GM18498 (cell line): ENCODE measurements around the gene BLCAP.
"Not testable (repeated sequence)": the region's sequence is repeated elsewhere in the genome, so short reads cannot be mapped to it uniquely, and the experiment has no call there.

Experiments used
- ATAC-seq: cut with Tn5 transposase; IDR thresholded peaks from one replicate; pipeline ENCODE4 v1.9.1; 2021; ENCODE audit warnings: mild to moderate bottlenecking, moderate library complexity; ENCODE audit not compliant: unreplicated experiment

Gene BLCAP

DNA sequence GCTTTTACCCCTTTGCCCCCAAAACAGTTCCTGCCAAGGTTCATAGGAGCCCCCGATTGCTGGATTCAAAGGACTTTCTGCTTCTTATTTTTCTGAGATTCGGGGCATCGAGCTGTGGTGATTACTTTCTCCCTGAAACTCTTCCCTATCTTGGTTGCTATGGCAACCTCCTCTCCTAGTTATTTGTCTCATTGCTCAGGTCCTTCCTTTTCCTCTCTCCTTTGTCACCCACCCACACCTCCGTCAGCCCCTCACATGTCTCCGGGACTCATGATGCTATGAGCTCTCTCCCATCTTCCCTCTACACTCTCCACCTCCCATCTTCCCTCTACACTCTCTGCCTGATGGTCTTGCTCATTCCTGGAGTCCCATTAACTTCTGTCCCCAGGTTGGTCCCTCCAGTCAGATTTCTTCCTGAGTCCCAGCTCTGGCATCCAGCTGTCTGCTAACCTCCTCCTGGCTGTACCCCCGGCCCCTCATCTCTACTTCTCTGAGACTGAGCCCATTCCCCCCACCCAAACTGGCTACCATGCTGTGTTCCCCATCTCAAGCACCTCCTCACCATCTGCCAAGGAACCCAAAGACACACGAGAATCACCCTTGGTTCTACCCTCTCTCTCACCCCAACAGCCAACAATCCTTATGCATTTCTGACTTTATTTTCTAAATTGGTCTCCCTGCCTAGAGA is 36.9 kb downstream of the BLCAP start:
- no peak for ATAC-seq

DNA sequence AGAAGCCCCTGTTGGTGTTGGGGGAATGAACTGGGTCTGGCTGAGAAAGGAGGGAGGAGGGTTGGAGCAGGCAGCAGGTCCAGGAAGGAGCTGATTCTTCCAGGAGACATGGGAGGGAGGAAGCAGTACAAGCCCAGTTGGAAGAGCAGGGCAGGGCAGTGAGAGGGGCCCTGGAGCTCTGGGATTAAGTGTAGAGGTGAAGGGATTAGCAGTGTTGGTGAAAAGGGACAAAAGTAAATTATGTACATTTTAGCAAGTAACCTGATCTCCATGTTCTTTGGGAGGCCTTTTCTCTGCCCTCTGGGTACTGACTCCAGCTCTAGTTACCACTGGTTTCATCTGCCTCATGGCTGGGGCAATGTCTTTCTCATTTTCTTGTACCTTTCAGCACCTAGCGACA is 41.5 kb downstream of the BLCAP start:
- ATAC-seq: not testable (repeated sequence)

DNA sequence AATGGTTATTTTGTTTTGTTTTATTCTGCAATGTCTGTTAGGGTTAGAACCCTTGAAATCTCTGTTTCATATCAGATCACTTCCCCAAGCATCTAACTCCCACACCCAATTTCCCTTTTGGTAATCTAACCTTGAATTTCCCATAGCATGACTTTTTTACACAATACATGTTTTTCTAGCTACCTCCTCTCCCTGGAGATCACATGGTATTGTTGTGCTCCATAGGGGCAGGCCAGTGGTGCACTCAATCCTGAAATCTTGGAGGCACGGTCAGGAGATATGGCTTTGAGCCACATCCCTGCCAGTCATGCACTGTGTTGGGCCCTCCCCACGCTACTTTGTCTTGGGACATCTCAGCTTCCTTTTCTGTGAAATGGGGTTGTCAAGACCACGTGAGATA is 43.3 kb downstream of the BLCAP start:
- ATAC-seq: no peak

DNA sequence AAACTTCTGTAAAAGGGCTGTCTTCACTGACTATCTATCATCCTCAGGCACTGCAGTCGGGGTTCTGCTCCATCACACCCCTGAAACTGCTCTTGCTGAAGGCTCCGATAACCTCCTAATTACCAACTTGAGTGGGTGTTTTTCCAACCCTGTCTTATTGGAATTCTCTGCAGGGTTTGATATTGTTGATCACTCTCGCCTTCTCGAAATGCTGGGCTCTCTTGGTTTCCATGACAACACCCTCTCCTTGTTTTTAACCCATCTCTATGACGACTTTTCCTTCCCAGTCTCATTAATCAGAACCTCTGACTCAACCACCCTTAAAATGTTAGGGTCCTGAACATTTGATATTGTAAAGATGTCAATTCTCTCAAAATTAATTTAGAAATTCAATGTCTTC is 46.1 kb downstream of the BLCAP start:
- no peak for ATAC-seq

DNA sequence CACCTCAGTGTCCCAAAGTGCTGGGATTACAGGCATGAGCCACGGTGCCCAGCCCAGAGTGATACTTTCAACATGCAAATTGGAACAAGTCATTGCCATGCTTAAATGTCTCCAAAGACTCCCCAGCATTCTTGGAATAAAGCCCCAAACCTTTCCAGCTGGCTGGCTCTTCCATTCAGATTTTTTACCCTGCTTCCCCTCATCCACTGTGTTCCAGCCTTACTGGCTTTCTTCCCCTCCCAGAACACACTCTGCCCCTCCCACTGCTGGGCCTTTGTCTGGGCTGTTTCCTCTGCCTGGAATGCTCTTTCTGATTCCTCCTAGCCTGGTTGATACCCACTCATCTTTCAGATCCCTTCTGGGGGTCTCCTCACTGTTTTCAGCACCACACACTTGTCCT is 46.8 kb downstream of the BLCAP start:
- ATAC-seq: no peak

DNA sequence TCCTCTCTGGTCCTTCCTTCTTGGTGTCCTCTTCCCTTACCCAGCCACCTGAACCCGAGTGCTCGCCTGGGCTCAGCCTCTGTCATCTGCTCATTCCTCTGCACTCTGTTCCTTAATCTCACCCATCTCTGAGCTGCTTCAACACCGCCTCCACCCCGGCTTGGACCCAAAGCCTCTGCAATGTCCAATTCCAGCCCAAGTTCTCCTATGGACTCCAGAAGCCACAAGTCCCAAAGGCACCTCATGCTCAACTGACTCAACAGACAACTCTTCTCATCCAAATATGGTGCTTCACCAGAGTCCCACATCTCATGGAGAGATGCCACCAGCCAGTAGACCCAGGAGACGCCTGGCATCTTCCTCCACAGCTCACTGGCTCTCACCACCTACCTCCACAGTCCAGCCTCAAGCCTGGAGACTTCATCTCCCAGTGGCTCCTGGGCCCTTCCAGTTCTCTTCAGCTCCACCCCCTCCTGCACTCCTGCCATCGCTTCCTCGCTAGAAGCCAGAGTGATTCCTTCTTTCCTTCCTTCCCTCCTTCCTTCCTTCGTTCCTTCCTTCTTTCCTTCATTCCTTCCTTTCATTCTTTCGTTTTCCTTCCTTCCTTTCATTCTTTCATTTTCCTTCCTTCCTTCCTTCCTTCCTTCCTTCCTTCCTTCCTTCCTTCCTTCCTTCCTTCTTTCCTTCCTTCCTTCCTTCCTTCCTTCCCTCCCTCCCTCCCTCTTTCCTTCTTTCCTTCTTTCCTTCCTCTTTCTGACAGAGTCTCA is 47.6 kb downstream of the BLCAP start:
- ATAC-seq: no peak

DNA sequence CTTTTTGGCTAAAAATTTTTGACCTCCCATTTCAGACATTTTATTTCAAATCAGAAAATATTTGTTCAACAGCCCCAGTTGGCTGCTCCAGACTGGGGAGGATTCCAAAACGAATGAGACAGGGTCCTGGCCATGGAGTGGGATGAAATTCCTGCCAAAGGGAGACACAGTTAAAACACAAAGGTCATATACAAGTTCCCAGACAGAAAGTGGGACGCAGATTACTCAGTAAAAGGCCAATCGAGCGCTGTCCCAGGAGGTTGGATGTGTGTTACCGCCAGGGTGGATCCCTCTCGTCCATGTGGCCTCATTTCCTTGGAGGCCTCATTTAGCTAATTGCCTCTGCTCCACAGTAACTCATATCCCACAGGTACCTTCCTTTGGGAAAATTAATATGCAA is 48.4 kb downstream of the BLCAP start:
- ATAC-seq: no peak

DNA sequence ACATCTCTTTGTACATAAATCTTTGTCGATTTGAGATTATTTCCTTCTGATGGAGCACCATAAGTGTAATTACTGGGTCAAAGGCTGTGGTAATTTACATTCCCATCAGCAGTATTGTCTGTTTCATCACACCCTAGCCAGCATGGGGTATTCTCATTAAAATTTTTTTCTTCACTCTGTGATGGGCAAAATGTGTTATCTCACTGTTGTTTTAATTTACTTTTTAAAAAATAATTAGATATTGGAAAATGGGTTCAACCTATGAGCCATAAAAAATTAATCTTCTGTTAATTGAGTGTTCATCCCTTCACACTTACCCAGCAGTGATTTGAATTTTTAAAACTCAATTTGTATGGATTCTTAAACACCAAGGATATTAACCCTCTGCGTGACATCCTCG is 50.6 kb downstream of the BLCAP start:
- ATAC-seq: no peak

DNA sequence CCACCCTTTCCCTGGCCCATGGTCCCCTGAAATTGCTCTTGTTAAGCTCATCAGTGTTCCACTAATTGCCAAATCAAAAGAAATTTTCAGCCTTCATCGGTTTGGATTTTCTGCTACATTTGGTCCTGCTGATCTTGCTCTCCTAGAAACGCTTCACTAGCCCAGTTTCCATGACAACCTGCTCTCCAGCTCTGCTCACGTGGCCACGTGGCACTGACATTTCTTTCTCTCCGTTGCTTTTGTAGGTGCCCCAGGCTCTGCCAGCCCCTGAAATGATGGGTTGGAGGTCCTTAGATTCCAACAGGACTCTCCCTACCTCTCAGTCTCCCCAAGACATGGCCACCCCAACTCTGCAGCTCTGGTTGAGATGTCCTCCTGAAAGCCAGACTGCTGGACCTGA is 52.4 kb downstream of the BLCAP start:
- no peak for ATAC-seq

DNA sequence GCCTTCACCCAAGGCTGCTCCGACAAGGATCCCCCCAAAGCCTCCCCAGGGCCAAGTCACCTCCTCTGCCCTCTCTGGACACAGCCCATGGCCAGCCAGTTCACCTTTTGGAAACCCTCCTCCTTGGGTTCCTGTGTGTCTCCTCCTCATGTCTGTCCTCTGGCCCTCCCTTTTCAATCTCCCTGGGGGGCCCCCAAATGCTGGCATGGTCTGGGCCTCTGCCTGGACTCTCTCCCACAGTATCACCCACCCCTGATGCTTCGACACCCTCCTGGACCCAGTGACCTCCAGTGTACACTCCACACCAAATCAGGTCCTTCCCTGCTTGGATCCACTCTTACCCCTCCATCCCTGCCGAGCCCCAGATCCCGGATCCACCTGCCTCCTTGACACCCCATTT is 53.3 kb downstream of the BLCAP start:
- no peak for ATAC-seq

DNA sequence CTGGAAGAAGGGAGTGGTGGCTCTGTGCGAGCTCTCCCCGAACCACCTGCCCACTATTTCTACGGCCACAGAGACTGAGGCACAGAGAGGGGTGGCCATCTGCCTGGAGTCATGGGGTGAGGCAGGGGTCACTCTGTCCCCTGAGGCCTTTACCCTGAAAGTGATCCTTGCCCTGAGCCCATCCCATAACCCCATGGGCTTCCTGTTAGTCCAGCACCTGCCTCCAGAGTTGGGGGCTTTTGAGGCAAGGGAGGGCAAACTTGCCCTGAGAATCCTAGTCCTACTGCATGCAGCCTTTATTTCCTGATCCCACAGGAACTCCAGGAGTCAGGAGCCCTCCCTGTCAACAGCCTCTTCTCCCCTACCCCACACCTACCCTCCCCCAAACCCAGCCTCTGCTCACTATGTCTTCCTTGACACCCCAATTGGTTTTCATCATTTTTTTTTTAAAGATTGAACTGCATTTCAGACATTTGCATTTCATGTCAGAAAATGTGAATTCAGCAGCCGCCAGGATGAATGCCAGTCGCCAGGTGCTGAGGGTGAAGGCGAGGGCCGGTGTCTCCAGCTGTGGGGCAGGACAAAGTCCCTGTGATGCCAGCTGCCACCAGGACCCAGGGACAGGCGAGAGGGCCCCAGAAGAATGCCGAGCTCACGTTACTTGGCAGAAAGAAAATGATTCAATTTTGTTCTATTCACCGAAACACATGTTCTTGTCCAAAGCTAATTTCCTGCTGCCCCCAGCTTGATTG is 54.3 kb downstream of the BLCAP start:
- ATAC-seq: no peak

DNA sequence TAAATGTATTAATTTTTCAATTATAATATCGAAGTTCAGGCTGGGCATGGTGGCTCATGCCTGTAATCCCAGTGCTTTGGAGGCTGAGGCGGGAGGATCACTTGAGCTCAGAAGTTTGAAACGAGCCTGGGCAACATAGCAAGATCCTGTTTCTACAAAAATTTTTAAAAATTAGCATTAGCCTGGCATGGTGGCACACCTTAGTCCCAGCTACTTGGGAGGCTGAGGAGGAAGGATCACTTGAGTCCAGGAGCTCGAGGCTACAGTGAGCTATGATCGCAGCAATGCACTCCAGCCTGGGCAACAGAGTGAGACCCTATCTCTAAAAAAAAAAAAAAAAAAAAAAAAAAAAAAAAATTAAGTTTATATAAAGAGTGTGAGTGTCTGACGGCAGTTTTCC is 55.2 kb downstream of the BLCAP start:
- ATAC-seq: not testable (repeated sequence)

DNA sequence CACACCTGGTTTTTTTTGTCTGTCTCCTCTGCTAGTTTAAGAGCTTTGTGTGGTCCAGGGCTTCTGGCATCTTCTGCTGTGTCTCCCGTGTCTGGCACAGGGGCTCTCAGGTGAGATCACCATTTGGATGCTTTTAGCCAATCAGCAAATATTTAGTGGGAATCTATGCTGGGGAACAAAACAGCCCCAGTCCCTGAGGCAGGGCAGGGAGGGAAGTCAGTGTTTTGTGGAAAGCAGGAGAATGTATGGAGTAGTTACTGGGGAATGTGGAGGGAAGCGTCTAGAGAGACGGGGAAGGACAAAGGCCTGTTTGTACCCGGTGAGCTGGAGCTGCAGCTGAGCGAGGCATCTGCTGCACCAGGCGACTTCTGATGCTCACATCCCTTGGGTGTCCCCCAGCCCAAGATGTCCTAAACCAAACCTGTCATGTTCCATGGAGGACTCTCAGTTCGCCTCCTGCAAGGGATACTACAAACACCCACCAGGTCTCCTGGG is 55.9 kb downstream of the BLCAP start:
- ATAC-seq: no peak

DNA sequence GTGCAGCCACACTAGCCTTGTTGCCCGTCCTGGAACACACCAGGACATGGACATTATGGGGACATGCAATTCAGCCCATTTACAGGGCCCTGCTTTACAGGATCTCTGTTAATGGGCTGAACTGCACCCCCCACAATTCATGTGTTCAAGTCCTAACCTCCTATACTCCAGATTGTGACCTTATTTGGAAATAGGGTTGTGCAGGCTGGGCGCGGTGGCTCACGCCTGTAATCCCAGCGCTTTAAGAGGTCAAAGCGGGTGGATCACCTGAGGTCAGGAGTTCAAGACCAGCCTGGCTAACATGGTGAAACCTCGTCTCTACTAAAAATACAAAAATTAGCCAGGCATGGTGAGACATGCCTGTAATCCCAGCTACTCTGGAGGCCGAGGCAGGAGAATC is 57.5 kb downstream of the BLCAP start:
- ATAC-seq: not testable (repeated sequence)

DNA sequence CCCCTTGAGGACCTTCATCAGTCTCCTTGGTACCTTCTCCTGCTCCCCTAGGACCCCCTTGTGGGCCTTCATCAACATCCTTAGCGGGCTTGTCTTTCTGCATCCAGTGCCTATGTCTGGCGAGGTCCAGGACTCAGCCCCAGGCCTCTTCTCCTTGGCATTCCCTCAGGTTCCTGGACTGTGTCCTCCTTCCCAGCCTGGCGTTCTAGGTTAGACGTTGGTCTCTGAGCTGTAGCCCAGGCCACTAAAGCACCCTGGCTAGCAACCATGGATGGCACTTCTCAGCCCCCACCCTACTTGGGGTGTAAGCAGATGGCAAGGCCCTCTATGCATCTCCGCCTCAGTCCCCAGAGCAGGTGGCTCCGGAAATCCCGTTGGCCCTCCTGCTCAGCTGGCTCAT is 58.1 kb downstream of the BLCAP start:
- ATAC-seq: no peak

DNA sequence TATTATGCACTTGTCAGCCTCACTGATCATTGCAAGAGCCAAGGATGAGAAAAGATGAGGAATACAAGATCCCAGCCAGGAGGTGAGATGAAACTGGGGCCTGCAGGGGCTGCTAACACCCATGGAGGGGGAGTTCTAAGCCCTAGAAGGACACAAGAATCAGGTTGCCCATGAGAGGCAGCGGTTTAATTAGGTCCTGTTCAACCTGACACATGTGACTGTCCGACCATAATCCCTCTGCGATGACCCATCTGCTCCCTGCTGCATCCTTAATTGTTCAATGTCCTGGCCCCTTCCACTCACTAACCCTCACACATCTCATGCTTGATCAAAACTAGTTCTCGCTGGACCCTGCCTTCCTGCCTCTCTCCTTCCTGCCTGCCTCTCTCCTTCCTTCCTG is 58.8 kb downstream of the BLCAP start:
- ATAC-seq: no peak
